Smooth muscle cell (in vitro differentiated cells): Measurements from ENCODE around the gene JPH2. TPM values are rescaled to one million over a fixed set of nuclear protein-coding genes. Genes with fewer than 3 reads are reported as not detected.

ENCODE experiments used
- DNase-seq: peaks from one replicate; lab custom pipeline; 2025; ENCODE audit not compliant: unreplicated experiment; lab: John Stamatoyannopoulos, UW
- H2AFZ ChIP-seq: fragments of 200-600 bp; sonication (generic); 2 replicates; pipeline ENCODE4 v1.6.0; 2016; ENCODE audit warnings: antibody characterized with exemption, low read depth, mild to moderate bottlenecking
- H3F3A ChIP-seq: fragments of 200-600 bp; sonication (generic); 2 replicates; pipeline ENCODE4 v1.6.0; 2017; ENCODE audit warnings: antibody characterized with exemption, low read depth
- H3K27ac ChIP-seq: fragments of 200-600 bp; sonication (generic); 2 replicates; pipeline ENCODE4 v1.5.1; 2016; ENCODE audit warnings: low read depth, mild to moderate bottlenecking
- H3K27me3 ChIP-seq: fragments of 200-600 bp; sonication (generic); 2 replicates; pipeline ENCODE4 v1.6.1; 2016; ENCODE audit warnings: low read depth, mild to moderate bottlenecking
- H3K36me3 ChIP-seq: fragments of 200-600 bp; sonication (generic); 2 replicates; pipeline ENCODE4 v1.5.1; 2016; ENCODE audit warnings: low read depth
- H3K4me1 ChIP-seq: fragments of 200-600 bp; sonication (generic); 2 replicates; pipeline ENCODE4 v1.5.1; 2016; ENCODE audit warnings: low read depth
- H3K4me2 ChIP-seq: fragments of 200-600 bp; sonication (generic); 2 replicates; pipeline ENCODE4 v1.6.0; 2016; ENCODE audit warnings: mild to moderate bottlenecking
- H3K4me3 ChIP-seq: fragments of 200-600 bp; sonication (generic); 2 replicates; pipeline ENCODE4 v1.5.1; 2016; ENCODE audit warnings: mild to moderate bottlenecking
- H3K79me2 ChIP-seq: fragments of 200-600 bp; sonication (generic); 2 replicates; pipeline ENCODE4 v1.6.0; 2016; ENCODE audit warnings: low read depth, mild to moderate bottlenecking
- H3K9ac ChIP-seq: fragments of 200-600 bp; sonication (generic); 2 replicates; pipeline ENCODE4 v1.6.0; 2016; ENCODE audit warnings: low read depth
- H3K9me3 ChIP-seq: fragments of 200-600 bp; sonication (generic); replicated peaks from 2 replicates; pipeline ENCODE4 v1.5.1; 2016; ENCODE audit warnings: low read depth
- H4K20me1 ChIP-seq: fragments of 200-600 bp; sonication (generic); 2 replicates; pipeline ENCODE4 v1.6.0; 2016; ENCODE audit warnings: low read depth
- WGBS: methylation state at CpG from one replicate; pipeline ENCODE4 v1.1.7; 2016; ENCODE audit warnings: low lambda C conversion rate; 5-methylcytosine and 5-hydroxymethylcytosine counted together
- polyA plus RNA-seq: library from polyadenylated mRNA; unstranded; fragments of >200 nt; fragmentation: Nextera tagmentation; extraction: Ambion mirVana; gene quantifications from 2 replicates; pipeline ENCODE4 v1.2.1, GENCODE V29; 2016
- total RNA-seq: library from RNA; depleted of rRNA; stranded (reverse); fragments of >200 nt; gene quantifications from 2 replicates; pipeline ENCODE4 v1.2.3, GENCODE V29; 2014
- TF ChIP-seq, protein P1 (sequence below): fragments of 200-600 bp; sonication (generic); IDR thresholded peaks from 2 replicates; pipeline ENCODE4 v1.5.1; 2017; ENCODE audit warnings: borderline replicate concordance, mild to moderate bottlenecking, antibody characterized with exemption; ENCODE audit not compliant: insufficient read depth, poor library complexity, severe bottlenecking

The JPH2 gene
- total and polyA plus RNA-seq, 2 experiments from 2014 or later, result 4.4 to 6.0 TPM

DNA sequence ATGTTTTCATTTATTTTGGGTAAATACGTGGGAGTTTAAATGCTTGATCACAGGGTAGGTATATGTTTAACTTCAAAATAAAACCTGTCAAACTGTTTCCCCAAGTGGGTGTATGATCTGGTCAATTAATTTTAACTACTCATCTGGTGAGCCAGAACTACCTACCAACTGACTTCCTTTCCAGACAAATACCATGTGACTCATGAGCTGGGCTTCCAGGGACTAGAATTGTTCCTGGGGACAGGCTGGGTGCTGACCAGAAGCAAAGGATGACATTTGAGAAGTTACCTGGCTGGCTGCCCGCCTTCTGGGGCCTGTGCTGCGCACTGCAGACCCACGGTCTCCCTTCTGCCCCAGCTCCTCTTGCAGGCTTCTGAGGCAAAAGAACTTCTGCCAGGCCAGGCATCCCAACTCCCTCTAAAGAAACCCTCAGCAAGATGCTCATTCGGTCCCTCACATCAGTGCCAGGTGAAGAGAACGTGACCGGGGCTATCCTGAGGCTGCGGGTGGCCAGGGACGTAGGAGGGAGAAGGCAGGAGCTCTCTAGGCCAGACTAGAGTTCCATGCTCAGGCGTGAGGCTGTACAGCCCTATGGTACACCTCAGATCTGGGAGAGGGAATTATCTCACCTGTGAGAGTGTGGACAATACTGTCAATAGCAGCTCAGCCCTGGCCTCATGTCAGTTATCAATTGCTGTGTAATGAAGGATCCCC lies 103.6 kb downstream of the JPH2 start:
- H3K4me2 ChIP-seq, result no peak overlapping the region
- H3K79me2 ChIP-seq, result no peaks in the 10 kb centered on the region
- no peak overlapping the region for H3K27ac ChIP-seq
- no peaks in the 10 kb centered on the region for H3K27me3 ChIP-seq
- no peaks in the 10 kb centered on the region for H3F3A ChIP-seq
- no peak overlapping the region for H3K9ac ChIP-seq
- WGBS, result 86% methylated on average over 10 of the region's 10 CpGs
- H2AFZ ChIP-seq, result no peak overlapping the region
- H3K4me1 ChIP-seq, result no peaks in the 10 kb centered on the region
- no peak for DNase-seq
- TF ChIP-seq, protein P1, sequence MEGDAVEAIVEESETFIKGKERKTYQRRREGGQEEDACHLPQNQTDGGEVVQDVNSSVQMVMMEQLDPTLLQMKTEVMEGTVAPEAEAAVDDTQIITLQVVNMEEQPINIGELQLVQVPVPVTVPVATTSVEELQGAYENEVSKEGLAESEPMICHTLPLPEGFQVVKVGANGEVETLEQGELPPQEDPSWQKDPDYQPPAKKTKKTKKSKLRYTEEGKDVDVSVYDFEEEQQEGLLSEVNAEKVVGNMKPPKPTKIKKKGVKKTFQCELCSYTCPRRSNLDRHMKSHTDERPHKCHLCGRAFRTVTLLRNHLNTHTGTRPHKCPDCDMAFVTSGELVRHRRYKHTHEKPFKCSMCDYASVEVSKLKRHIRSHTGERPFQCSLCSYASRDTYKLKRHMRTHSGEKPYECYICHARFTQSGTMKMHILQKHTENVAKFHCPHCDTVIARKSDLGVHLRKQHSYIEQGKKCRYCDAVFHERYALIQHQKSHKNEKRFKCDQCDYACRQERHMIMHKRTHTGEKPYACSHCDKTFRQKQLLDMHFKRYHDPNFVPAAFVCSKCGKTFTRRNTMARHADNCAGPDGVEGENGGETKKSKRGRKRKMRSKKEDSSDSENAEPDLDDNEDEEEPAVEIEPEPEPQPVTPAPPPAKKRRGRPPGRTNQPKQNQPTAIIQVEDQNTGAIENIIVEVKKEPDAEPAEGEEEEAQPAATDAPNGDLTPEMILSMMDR, result no peak
- H3K4me3 ChIP-seq, result no peak overlapping the region
- H4K20me1 ChIP-seq, result no peaks in the 10 kb centered on the region
- no peaks in the 10 kb centered on the region for H3K36me3 ChIP-seq
- H3K9me3 ChIP-seq, result no peaks in the 10 kb centered on the region

DNA sequence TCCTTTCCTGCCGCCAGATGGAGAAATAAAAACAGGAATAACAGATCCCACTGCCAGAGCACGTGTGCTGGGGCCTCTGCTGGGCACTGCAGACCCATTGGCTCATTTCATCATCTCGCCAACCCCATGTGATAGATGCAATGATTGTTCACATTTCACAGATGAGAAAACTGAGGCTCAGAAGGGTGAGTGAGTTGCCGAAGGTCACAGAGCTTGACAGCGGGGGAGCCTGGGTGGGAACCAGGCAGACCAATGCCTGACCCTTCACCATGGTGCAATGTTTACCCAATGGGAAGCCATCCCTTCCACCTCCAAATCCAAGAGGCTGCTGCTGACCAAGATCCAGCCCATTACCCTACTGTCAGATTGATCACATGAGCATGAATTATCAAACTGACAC lies 105.1 kb downstream of the JPH2 start:
- H4K20me1 ChIP-seq, result no peaks in the 10 kb centered on the region
- no peak for DNase-seq
- no peak overlapping the region for H3K27ac ChIP-seq
- H2AFZ ChIP-seq, result no peak overlapping the region
- no peak overlapping the region for H3K4me3 ChIP-seq
- no peaks in the 10 kb centered on the region for H3K36me3 ChIP-seq
- no peaks in the 10 kb centered on the region for H3F3A ChIP-seq
- WGBS, result 85% methylated on average over 5 of the region's 5 CpGs
- no peaks in the 10 kb centered on the region for H3K4me1 ChIP-seq
- TF ChIP-seq, protein P1, result no peak
- H3K79me2 ChIP-seq, result no peaks in the 10 kb centered on the region
- H3K9ac ChIP-seq, result no peak overlapping the region
- no peak overlapping the region for H3K4me2 ChIP-seq
- no peaks in the 10 kb centered on the region for H3K9me3 ChIP-seq
- no peaks in the 10 kb centered on the region for H3K27me3 ChIP-seq

DNA sequence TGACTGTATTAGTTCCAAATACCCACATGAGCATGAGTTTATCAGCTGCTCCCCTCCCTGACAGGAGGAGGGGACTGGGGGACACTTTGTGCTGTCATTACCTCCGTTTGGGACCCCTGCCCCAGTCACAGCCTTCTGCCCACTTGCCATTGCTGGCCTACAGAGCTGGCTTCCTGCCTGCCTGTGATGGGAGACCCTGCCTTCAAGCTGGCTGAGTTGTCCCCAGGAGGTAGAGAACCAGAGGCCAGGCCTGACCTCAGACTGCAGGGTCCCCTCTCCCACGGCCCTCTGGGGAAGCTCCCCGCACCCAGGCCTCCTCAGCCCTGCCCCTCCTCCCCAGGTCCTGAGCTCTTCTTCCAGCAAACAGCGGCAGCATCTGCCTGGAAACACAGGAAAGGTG lies 105.5 kb downstream of the JPH2 start:
- no peaks in the 10 kb centered on the region for H3K9me3 ChIP-seq
- TF ChIP-seq, protein P1, result no peak

More for the DNA sequence above, 105.5 kb downstream of the JPH2 start:
- no peak overlapping the region for H2AFZ ChIP-seq
- no peaks in the 10 kb centered on the region for H3K79me2 ChIP-seq
- H4K20me1 ChIP-seq, result no peaks in the 10 kb centered on the region
- H3K27ac ChIP-seq, result no peak overlapping the region
- H3K4me2 ChIP-seq, result no peak overlapping the region
- H3K4me3 ChIP-seq, result no peak overlapping the region
- no peak overlapping the region for H3K9ac ChIP-seq
- no peak for DNase-seq
- WGBS, result 77% methylated on average over 4 of the region's 4 CpGs
- no peaks in the 10 kb centered on the region for H3K4me1 ChIP-seq
- H3K36me3 ChIP-seq, result no peaks in the 10 kb centered on the region
- no peaks in the 10 kb centered on the region for H3F3A ChIP-seq
- H3K27me3 ChIP-seq, result no peaks in the 10 kb centered on the region
